PC-3 (cell line): Measurements from ENCODE around the gene PRUNE1.

Experiments used
- EZH2 ChIP-seq: fragments of 300-600 bp; sonication (generic); IDR thresholded peaks from one replicate; pipeline ENCODE4 v1.6.1; 2017; ENCODE audit warnings: antibody characterized with exemption, mild to moderate bottlenecking, low read length; ENCODE audit not compliant: unreplicated experiment
- EZH2phosphoT487 ChIP-seq: fragments of 300-600 bp; sonication (generic); IDR thresholded peaks from 2 replicates; pipeline ENCODE4 v1.6.1; 2018; ENCODE audit warnings: mild to moderate bottlenecking, antibody characterized with exemption, low read length, borderline replicate concordance
- TF ChIP-seq, protein P1 (sequence below): fragments of 300-600 bp; sonication (generic); conservative IDR thresholded peaks from 2 replicates; pipeline ENCODE4 v1.5.1; 2017; ENCODE audit warnings: antibody characterized with exemption, low read depth, mild to moderate bottlenecking, low read length

DNA sequence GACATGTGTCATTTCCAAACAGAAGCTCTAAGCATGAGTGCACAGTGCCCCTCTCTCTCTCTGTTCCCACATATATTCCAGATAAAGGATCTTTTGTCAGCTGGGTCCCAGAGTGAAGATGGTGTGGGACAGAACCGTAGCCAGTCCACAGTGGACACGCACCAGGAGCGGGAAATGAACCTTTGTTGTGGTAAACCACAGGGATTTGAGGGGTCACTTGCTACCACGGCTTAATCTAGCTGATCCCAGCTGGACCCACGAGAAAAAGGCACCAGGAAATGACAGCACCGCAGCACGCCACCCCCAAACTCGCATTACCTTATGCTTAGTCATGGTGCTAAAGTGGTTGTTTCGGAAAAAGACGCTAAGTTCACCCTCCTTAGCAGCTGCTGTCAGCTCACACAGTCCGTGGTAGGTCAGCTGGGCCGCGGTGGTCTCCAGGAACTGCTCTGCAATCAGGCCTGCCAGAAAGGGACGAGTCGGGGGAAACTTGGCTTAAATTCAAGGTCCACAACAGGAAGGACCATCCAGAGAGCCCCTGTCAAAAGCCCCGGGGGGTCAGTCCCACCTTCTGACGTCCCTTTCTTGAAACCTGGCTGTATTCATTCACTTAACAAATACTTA is 9.1 kb upstream of the PRUNE1 start:
- TF ChIP-seq EZH2, result no peak
- TF ChIP-seq, protein P1, sequence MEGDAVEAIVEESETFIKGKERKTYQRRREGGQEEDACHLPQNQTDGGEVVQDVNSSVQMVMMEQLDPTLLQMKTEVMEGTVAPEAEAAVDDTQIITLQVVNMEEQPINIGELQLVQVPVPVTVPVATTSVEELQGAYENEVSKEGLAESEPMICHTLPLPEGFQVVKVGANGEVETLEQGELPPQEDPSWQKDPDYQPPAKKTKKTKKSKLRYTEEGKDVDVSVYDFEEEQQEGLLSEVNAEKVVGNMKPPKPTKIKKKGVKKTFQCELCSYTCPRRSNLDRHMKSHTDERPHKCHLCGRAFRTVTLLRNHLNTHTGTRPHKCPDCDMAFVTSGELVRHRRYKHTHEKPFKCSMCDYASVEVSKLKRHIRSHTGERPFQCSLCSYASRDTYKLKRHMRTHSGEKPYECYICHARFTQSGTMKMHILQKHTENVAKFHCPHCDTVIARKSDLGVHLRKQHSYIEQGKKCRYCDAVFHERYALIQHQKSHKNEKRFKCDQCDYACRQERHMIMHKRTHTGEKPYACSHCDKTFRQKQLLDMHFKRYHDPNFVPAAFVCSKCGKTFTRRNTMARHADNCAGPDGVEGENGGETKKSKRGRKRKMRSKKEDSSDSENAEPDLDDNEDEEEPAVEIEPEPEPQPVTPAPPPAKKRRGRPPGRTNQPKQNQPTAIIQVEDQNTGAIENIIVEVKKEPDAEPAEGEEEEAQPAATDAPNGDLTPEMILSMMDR, result no peak
- TF ChIP-seq EZH2phosphoT487, result no peak
